Large intestine (tissue), 3 donors: ENCODE data around the gene RBM15B. TPM values are rescaled to one million over a fixed set of nuclear protein-coding genes. Genes with fewer than 3 reads are reported as not detected.
A peak's percentile ranks its signal among the peaks of the same experiment; 100 is the strongest.
"Not testable (repeated sequence)": the region's sequence is repeated elsewhere in the genome, so short reads cannot be mapped to it uniquely, and the experiment has no call there.

Experiments
- DNase-seq, 2 donors: peaks; one replicate each; pipeline versions ENCODE4 v3.0.0 to v3.0.0-alpha.2; 2013
- H3K27ac ChIP-seq: one replicate; pipeline ENCODE4 v1.5.1; 2013; ENCODE audit warnings: low read length
- H3K27me3 ChIP-seq: 2 replicates; pipeline ENCODE4 v1.6.1; 2013; ENCODE audit warnings: low read length; ENCODE audit not compliant: control insufficient read depth, insufficient read depth
- H3K36me3 ChIP-seq: 2 replicates; pipeline ENCODE4 v1.6.1; 2013; ENCODE audit warnings: low read length; ENCODE audit not compliant: control insufficient read depth, insufficient read depth
- H3K4me1 ChIP-seq: one replicate; pipeline ENCODE4 v1.6.1; 2013; ENCODE audit warnings: low read length; ENCODE audit not compliant: control insufficient read depth, insufficient read depth
- H3K4me3 ChIP-seq: one replicate; pipeline ENCODE4 v1.5.1; 2013; ENCODE audit warnings: low read length
- H3K9me3 ChIP-seq: one replicate; pipeline ENCODE4 v1.6.1; 2013; ENCODE audit warnings: mild to moderate bottlenecking, low read depth, low read length, moderate library complexity; ENCODE audit not compliant: control insufficient read depth
- WGBS: methylation state at CpG from one replicate; pipeline ENCODE4 v1.1.5; 2013; ENCODE audit warnings: low lambda C conversion rate; ENCODE audit not compliant: insufficient coverage; 5-methylcytosine and 5-hydroxymethylcytosine counted together
- polyA plus RNA-seq: library from polyadenylated mRNA; unstranded; fragments of 120-200 nt; gene quantifications from one replicate; pipeline ENCODE4 v1.2.1, GENCODE V29; 2013

Gene RBM15B
- polyA plus RNA-seq, 1 donor = 23.5 TPM

GRCh38 chr3:51355891-51356578 is 35.0 kb upstream of the RBM15B start:
- no peak for DNase-seq
- H3K9me3 ChIP-seq = no peaks in the 10 kb centered on the region
- no peak overlapping the region for H3K4me3 ChIP-seq
- H3K27ac ChIP-seq = no peak overlapping the region
- WGBS = 100% methylated on average over 1 of the region's 8 CpGs
- no peaks in the 10 kb centered on the region for H3K4me1 ChIP-seq
- peaks cover 5% of the 10 kb centered on the region for H3K27me3 ChIP-seq
- H3K36me3 ChIP-seq = no peaks in the 10 kb centered on the region

DNA sequence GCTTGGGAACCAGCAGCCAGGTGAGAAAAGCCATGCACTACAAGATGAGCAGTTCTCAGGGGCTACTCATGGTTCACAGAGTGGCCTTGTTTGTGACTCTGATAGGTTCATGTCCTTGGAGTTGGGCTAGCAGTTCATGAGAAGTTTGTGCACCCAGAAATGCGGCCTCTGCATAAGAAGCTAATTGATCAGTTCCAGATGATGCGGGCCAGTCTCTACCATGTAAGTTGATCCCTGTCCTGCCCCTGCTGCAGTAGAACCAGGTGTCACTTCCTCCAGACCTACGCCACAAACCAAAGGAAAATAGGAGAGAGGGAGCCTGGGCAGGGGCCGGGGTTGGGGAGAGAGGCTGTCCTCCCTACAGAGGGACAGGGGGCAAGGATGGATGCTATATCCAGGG is 33.2 kb upstream of the RBM15B start:
- H3K4me3 ChIP-seq = no peak overlapping the region
- DNase-seq = no peak
- no peak overlapping the region for H3K27ac ChIP-seq
- H3K9me3 ChIP-seq = no peaks in the 10 kb centered on the region
- H3K36me3 ChIP-seq = no peaks in the 10 kb centered on the region
- no CpG with 5 or more reads among the region's 4 CpGs for WGBS
- H3K4me1 ChIP-seq = no peaks in the 10 kb centered on the region
- H3K27me3 ChIP-seq = peaks cover 2% of the 10 kb centered on the region

GRCh38 chr3:51358981-51359380 is 32.1 kb upstream of the RBM15B start:
- Histone ChIP-seq H3K27ac (no peak overlapping the region), H3K27me3 (peaks cover 2% of the 10 kb centered on the region), H3K4me3 (no peak overlapping the region), H3K4me1 (no peaks in the 10 kb centered on the region), H3K36me3 (no peaks in the 10 kb centered on the region), H3K9me3 (no peaks in the 10 kb centered on the region)
- no CpG with 5 or more reads among the region's 3 CpGs for WGBS
- DNase-seq = no peak

GRCh38 chr3:51360806-51361205 is 30.3 kb upstream of the RBM15B start:
- Histone ChIP-seq H3K4me1 (no peaks in the 10 kb centered on the region), H3K27me3 (peaks cover 2% of the 10 kb centered on the region), H3K36me3 (no peaks in the 10 kb centered on the region), H3K9me3 (no peaks in the 10 kb centered on the region), H3K27ac (no peak overlapping the region), H3K4me3 (no peak overlapping the region)
- WGBS = no CpG with 5 or more reads among the region's 3 CpGs
- DNase-seq = no peak

DNA sequence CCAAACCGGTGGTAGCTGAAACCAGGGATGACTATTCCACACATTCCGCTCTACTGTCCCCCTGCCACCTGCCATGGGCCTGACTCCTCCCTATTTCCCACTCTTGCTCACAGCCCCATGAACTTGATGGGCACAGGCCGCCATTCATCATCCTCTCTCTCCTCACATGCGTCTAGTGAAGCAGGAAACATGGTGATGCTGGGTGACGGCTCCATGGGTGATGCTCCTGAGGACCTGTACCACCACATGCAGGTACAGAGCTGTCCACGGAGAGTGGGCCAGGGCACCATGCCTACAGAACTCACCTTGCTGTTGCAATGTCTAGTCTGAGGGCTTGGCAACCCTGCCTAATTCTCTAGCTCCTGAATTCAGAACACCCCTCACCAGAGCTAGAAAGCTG is 29.3 kb upstream of the RBM15B start:
- H3K4me3 ChIP-seq = no peak overlapping the region
- WGBS = 100% methylated on average over 1 of the region's 6 CpGs
- H3K9me3 ChIP-seq = no peaks in the 10 kb centered on the region
- H3K36me3 ChIP-seq = no peaks in the 10 kb centered on the region
- no peak for DNase-seq
- H3K27ac ChIP-seq = no peak overlapping the region
- peaks cover 2% of the 10 kb centered on the region for H3K27me3 ChIP-seq
- no peaks in the 10 kb centered on the region for H3K4me1 ChIP-seq

- WGBS = 100% methylated on average over 1 of the region's 9 CpGs
- DNase-seq = no peak
- H3K36me3 ChIP-seq = no peaks in the 10 kb centered on the region
Measured at GRCh38 chr3:51362476-51362875, 28.6 kb upstream of the RBM15B start.

GRCh38 chr3:51368276-51368675 is 22.8 kb upstream of the RBM15B start:
- H3K27ac ChIP-seq, H3K36me3 ChIP-seq, H3K4me1 ChIP-seq, DNase-seq, H3K27me3 ChIP-seq, H3K4me3 ChIP-seq, H3K9me3 ChIP-seq: not testable (repeated sequence)
- WGBS = no CpG with 5 or more reads among the region's 8 CpGs

More at GRCh38 chr3:51362476-51362875, 28.6 kb upstream of the RBM15B start:
- Histone ChIP-seq H3K9me3 (no peaks in the 10 kb centered on the region), H3K4me3 (no peak overlapping the region), H3K27ac (no peak overlapping the region), H3K27me3 (peaks cover 2% of the 10 kb centered on the region), H3K4me1 (no peaks in the 10 kb centered on the region)

DNA sequence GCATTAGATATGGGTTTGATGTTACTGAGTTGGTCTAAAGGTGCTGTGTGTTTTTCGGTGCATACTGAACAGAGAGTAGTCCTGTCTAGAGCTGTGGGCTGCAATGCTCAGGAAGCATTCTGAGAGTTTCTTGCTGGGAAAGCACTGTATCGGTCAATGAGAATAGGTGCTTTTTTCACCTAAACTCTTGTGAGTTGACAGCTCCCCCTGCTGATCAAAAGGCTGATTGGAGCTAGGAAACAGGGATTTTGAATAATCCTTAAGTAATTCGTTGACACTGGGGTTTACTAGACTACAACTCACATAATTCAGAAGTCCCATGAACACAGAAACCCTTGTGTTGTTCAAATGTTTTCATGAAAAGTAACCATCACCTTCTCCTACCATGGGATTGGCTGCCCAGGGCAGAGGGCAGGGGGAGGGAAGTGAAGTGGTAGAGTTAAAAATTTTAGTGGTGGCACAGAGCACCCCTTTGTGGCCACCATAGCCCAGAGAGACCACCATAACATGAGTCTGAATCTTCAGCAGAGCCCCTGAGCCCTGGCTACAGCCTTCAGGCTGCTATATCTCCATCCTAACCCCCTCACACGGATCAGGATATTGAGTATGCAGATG is 19.0 kb upstream of the RBM15B start:
- Histone ChIP-seq H3K4me1 (no peaks in the 10 kb centered on the region), H3K4me3 (no peak overlapping the region), H3K9me3 (no peaks in the 10 kb centered on the region), H3K36me3 (no peaks in the 10 kb centered on the region), H3K27me3 (peaks cover 2% of the 10 kb centered on the region), H3K27ac (no peak overlapping the region)
- WGBS = 40% methylated on average over 1 of the region's 4 CpGs
- DNase-seq = peak in 1 of 2 donors; percentile 45

- no CpG with 5 or more reads among the region's 5 CpGs for WGBS
- no peak for DNase-seq
- Histone ChIP-seq H3K27ac (no peak overlapping the region), H3K27me3 (peaks cover 2% of the 10 kb centered on the region), H3K9me3 (no peaks in the 10 kb centered on the region), H3K4me1 (no peaks in the 10 kb centered on the region), H3K4me3 (no peak overlapping the region), H3K36me3 (no peaks in the 10 kb centered on the region)
Measured at GRCh38 chr3:51373658-51374421, 17.2 kb upstream of the RBM15B start.

GRCh38 chr3:51374456-51374855 is 16.6 kb upstream of the RBM15B start:
- no peak overlapping the region for H3K4me3 ChIP-seq
- WGBS = no CpG with 5 or more reads among the region's 11 CpGs
- no peaks in the 10 kb centered on the region for H3K9me3 ChIP-seq
- H3K4me1 ChIP-seq = no peaks in the 10 kb centered on the region
- no peak overlapping the region for H3K27ac ChIP-seq
- H3K36me3 ChIP-seq = no peaks in the 10 kb centered on the region
- H3K27me3 ChIP-seq = peaks cover 2% of the 10 kb centered on the region
- DNase-seq = no peak
